C4-2B (cell line): ENCODE data around the gene PRRC2A.

Experiments
- CTCF ChIP-seq: fragments of 450-650 bp; conservative IDR thresholded peaks from 2 replicates; pipeline ENCODE4 v1.5.1; 2017; ENCODE audit warnings: mild to moderate bottlenecking
- ZFX ChIP-seq: fragments of 450-650 bp; IDR thresholded peaks from 2 replicates; pipeline ENCODE4 v1.6.1; 2017

GRCh38 chr6:31663961-31664789 is 43.7 kb downstream of the PRRC2A start:
- TF ChIP-seq CTCF (no peak), ZFX (no peak)
